GM19099 (cell line): ENCODE data around the gene GRIPAP1.

Experiments
- POLR2A ChIP-seq: IDR thresholded peaks from 3 replicates; pipeline ENCODE4 v1.6.1; 2011; ENCODE audit warnings: low read depth; ENCODE audit not compliant: insufficient read length; ENCODE audit errors: extremely low read depth

Gene GRIPAP1, protein sequence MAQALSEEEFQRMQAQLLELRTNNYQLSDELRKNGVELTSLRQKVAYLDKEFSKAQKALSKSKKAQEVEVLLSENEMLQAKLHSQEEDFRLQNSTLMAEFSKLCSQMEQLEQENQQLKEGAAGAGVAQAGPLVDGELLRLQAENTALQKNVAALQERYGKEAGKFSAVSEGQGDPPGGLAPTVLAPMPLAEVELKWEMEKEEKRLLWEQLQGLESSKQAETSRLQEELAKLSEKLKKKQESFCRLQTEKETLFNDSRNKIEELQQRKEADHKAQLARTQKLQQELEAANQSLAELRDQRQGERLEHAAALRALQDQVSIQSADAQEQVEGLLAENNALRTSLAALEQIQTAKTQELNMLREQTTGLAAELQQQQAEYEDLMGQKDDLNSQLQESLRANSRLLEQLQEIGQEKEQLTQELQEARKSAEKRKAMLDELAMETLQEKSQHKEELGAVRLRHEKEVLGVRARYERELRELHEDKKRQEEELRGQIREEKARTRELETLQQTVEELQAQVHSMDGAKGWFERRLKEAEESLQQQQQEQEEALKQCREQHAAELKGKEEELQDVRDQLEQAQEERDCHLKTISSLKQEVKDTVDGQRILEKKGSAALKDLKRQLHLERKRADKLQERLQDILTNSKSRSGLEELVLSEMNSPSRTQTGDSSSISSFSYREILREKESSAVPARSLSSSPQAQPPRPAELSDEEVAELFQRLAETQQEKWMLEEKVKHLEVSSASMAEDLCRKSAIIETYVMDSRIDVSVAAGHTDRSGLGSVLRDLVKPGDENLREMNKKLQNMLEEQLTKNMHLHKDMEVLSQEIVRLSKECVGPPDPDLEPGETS

DNA sequence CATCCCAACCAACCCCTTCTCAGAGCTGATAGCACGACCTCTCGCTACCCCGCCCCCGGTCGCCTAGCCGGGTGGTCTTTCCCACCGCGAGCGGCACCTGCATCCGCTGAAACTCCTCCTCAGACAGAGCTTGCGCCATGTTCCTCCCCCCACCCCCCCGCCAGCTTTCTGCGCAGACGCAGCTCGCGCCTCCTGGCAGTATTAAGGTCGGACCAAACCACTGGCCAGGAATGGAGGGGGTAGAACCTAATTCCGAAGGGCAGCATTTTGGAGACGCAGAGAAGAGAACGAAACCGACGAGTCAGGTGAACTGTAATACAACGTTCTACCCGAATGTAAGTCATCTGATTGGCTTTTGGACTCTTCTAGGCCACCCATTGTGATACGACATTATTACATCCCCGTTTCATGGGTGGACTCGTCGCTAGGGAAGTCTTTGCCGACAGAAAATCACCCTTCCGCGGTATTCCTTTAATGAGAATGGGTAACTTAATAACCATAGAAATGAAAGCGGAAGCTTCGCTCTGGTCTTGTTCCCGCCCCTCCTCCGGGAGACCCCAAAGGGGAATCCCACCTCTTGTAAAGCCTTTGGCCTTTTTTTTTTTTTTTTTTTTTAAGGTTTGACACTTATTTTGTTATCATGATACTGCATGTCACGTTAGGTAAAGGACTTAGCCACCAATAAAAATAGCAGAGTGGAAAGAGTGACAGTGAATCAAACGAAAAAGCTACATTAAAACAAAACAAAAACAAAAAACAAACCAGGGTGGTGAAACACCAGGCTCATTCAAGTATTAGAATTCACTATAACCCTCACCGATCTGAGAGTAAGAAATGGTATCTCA, at the start of gene GRIPAP1:
Gene GRIPAP1 (minus strand): TSS at position 174 of the 845 bp plus-strand sequence. CDS start 35 bp downstream, at position 139.
- TF ChIP-seq POLR2A: peak; percentile 78

DNA sequence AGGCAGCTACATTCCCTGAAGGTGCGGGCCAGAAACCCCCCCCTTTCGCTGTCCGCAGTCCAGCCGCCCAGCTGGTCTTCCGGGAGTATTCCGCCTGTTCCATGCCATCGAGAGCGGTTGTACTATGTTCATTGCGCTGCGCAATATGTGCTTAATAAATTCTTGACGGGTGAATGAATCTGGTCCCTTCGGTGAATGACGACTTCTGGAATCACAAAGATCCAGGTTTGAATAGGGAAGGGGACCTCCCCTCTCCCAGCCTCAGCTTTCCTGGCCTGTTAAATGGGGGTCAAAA, 41.9 kb upstream of the GRIPAP1 start:
- no peak for TF ChIP-seq POLR2A

DNA sequence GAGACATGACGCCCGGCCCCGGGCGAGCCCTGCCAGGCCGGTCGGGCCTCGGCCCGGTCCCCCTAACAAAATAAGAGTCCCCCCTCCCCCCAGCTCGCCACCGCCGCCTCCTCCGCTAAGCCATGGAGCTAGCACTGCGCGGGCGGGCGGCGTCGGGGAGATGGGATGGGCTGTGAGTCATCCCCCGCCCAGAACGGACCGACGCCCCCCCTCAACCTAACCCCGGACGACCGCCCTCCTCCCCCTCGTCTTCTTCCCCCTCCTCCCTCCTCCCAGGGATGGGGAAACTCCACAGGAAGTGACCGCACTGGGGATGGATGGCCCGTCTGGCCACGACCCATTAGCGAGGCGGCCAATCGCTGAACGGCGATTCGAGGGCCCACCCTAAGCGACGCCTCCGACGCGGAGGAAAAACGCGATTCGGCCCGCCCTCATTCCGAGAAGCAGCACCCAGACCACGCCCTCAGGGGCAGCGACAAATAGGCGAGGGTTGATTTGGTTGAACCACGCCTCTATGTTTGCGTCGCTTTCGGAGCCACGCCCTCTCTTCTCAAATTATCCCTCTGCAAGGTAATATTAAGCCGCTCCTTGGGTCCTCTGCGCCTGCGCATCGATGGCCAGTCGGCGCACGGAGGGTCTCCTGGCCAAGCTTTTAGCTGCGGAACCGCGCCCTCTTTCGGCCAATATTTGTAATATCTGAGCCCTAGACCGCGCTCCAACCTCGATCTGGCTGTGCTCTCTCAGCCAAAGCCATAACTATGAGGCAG, 41.3 kb upstream of the GRIPAP1 start, which contains the start of gene TFE3:
Gene TFE3 (minus strand): TSS at position 138 of the 767 bp plus-strand sequence. CDS start 131 bp downstream, at position 7.
- peak; percentile 28 for TF ChIP-seq POLR2A

DNA sequence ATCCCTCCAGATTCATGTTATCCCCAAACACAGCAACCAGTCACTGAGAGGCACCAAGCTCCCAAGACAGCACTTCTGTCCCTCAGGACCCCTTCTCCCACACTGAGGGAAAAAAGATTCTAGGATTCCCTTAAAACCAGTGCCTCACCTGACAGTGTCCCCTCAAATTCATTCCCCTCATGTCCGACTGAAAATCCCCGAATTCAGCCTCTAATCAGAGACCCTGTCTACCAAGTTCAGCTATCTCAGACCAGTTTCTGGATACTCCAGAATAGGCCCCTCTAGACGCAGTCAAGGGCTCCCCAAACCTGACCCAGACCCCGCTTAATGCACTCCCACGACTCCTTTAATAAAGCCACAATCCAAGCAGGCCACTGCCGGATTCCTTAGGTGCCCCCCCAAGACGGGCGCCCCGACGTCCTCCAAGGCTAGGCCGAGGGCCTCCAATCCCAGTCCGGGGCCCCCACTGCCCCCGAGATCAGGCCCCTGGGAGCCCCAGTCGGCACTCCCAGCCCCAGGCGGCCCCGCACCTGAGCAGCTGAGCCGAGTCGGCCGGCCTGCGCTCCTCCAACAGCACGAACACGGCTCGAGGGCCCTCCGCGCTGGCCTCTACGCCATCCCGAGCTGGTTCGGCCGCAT, 40.6 kb upstream of the GRIPAP1 start:
- no peak for TF ChIP-seq POLR2A

DNA sequence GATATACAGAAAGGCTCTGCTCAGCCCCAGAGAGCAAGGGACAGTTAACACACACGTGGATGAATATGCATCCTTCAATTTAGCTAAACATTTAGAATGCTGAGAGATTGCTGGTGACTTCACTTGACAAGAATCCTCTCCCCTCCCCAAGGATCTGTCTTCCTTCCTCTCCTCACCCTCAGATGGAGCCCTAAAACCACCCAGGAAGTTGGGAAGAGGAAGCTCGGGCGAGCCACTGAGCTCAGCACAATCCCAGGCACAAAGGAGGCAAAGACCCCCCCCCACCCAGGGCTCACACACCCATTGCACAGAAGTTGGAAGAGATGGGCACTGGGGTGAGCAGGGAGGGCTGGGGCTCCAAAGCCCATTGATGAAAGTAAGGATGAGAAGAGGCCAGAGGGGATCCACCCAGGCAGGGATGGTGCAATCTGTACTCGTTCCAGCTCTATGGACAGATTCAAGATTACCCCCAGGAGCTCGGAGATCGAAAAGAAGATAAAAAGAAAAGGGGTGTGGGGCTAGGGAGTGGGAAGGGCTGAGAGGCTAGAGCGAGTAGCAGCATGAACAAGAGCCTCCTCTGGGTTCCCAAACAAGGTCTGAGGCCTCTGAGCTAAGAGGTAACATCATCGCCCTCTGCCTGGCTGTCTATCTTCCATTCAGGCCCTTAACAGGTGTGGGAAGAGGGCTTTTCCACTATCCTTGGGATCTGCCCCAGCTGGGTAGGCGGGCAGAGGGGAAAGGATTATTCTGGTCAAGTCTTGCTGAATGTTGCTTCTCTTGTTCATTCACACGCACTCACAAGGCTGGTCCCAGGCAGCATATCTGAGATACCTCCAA, 39.9 kb upstream of the GRIPAP1 start:
- TF ChIP-seq POLR2A: no peak

DNA sequence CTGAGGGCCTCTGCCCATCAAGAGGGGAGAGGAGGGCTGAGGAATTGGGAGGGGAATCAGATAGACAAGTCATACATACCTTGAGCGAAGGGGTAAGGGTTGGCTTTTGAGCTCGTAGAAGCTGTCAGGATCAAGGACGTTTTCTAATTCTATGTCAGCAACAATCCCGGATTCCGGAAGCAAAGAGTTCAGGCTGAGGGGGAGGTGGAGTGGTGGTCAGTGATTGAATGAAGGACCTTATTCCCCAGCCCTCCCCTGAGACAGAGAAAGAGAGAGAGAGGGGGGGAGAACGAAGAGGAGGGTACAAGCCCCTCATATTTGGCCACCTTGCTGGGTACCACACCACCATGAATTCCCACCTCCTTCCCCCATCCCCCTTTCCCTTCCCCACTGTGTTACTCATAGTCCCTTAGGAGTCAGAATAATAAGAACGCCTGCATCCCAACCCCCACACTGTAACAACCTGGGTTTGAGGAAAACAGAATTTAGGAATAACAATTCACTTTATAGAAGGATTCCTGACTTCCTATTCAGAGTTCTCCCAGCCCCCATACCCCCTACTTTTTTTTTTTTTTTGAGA, 38.4 kb upstream of the GRIPAP1 start:
- TF ChIP-seq POLR2A: no peak

DNA sequence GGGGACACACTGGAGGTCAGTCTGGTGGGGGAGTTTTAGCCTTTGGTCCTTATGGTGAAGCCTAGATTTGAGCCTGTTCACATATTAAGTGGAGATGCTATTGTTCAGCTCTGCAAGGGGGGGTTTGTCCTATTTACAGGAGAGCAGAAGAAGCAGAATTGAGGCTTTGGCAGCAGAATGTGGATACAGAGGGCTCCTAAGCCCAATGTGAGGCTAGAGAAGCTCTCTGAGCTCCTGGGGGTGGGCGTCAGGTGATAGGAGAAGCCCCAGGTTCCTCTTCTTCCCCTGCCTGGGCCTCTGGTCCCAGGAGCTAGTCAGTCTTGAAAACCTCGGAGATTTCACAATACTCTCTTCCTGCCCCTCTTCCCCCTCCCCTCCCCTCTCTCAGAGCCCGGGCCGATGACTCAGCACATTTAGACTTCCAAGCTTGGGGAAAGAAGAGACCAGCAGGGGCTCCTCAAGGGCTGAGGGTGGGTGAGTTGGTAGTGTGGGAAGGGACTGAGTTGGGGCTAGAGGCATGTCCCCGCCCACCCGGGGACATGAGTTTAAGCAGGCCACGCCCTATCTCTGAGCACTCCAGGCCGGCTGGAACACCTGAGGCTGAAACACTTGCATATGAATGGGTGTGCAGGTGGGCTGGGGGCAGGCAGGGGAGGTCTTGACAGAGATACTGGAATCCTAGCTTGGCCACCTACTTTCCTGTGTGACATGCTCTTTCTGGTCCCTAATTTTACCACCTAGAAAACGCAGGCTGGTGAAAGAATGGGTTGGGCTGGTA, 37.7 kb upstream of the GRIPAP1 start:
- TF ChIP-seq POLR2A: no peak

DNA sequence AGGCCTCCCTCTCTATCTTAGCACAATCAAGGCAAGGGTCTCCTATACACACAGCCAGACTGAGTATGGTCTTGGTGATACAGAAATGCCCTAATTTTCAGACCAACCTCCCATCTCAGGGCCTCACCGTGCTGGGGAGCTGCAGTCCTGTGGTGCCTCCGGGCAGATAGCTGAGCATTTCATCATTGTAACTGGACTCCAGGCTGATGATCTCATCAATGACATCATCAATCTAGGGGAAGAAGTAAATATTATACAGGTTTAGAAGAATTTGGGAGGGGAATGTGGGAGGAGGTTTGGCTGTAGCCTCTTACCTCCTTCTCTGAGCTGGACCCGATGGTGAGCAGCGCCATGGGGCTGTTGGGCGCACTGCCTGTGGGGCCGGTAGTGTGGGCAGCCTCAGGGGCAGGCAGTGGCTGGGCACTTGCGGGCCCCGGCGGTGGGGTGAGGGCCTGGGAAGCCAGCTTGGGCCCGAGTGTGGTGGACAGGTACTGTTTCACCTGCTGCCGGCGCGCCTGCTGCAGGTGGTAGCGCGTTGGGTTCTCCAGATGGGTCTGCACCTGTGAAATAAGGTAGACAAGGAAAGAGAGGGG, 35.9 kb upstream of the GRIPAP1 start:
- no peak for TF ChIP-seq POLR2A

DNA sequence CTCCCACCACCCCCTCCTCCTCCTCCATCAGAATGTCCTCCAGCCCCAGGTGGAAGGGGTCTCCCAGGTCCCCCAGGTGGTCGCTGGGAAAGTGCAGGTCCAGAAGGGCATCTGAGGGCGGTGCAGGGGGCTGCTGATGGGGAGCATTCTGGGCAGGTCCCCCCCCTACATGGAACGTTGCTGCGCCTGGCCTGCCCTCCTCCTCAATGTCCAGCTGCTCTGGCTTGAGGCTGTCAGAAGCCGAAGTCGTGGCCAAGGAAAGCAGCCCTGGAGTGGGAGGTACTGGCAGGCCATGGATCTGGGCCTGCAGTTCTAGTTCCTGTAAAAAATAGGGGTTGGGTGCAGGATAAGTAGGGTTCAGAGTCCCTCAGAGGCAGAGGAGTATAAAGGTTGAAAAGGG, 28.2 kb upstream of the GRIPAP1 start:
- no peak for TF ChIP-seq POLR2A

DNA sequence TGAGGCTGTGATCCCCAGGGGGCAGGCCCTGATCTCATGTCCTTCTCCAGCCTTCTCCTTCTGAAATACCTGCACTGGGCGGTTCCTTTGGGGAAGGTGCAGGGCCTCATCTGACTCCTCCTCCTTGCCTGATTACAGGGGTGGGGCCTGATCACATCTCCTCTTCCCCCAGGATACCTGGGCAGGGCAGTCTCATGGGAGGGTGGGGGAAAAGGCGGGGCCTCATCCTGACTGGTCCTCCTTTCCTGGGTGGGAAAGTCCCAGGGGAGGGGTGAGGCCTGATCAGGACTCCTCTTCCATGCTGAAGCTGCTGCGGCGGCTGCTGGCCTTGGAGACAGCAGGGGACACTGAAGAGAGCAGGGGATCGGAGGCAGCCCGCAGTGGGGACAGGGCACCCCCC, 27.8 kb upstream of the GRIPAP1 start:
- TF ChIP-seq POLR2A: no peak

DNA sequence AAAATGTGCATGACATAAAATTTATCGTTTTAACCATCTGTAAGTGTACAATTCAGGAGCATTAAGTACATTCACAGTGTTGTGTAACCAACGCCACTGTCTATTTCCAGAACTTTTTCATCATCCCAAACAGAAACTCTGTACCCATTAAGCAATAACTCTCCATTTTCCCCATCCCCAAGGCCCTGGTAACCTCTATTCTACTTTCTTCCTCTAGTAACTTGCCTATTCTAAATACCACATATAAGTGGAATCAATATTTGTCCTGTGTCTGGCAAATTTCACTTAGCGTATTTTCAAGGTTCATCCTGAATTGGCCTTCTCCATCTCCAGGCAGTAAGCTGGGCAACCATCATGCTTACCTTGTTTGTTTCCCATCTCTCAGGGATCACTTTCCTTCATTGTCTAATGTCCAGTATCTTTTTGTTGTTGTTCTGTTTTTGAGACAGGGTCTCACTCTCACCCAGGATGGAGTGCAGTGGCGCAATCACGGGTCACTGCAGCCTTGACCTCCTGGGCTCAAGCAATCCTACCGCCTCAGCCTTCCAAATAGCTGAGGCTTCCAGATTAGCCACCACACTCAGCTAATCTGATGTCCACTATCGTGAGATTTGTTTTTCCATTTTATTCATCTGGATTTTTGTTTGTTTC, 17.7 kb upstream of the GRIPAP1 start:
- TF ChIP-seq POLR2A: no peak

DNA sequence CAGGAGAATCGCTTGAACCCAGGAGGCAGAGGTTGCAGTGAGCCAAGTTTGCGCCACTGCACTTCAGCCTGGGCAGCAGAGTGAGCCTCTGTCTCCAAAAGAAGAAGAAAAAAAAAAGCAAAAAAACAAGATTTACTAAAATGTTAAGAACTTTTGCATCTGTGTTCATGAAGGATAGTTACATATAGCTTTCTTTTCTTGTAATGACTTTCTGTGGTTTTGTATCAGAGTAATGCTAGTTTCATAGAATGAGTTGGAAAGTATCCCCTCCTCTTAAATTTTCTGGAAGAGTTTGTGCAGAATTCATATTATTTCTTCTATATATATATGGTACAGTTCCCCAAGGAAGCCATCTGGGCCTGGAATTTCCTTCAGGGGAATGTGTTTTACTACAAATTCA, 17.0 kb upstream of the GRIPAP1 start:
- no peak for TF ChIP-seq POLR2A

DNA sequence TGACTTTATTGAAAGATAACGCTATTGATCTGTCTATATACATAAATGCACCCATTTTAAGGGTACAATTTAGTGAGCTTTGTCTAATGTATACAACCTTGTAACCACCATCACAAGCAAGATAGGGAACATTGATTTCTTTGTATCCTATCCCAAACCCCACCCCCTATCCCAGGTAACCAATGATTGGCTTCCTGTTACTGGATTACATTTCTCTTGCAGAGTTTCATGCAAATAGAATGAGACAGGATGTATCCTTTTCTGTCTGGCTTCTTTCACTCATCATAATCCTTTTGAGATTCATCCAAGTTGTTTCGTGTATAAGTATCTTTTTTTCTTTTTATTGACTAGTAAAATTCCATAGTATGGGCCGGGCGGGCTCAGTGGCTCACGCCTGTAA, 1.6 kb upstream of the GRIPAP1 start:
- no peak for TF ChIP-seq POLR2A
